Measurements from ENCODE around the gene ATP8B1. TPM values are rescaled to one million over a fixed set of nuclear protein-coding genes. Genes with fewer than 3 reads are reported as not detected.

Gene ATP8B1
- total and polyA plus RNA-seq, 9 of the 15 experiments (the other 6 are each of a cell fraction or from before 2014, with no cell fraction given), result 0.01 to 0.22 (median 0.03) TPM; not detected in 3

GRCh38 chr18:57659460-57660102, 143.5 kb downstream of the ATP8B1 start (continued):
- TF ChIP-seq CLOCK (CRISPR knock-in tag; IDR thresholded peaks at IDR 0.05; ENCODE audit: borderline replicate concordance) (no peak), HES1 (IDR thresholded peaks at IDR 0.05; ENCODE audit: low read depth) (peak; percentile 62; the same call in 1 of the 2 replicates), HDAC2 (IDR thresholded peaks at IDR 0.05) (peak; percentile 68; the same call in 1 of the 2 replicates), CREB5 (CRISPR knock-in tag; IDR thresholded peaks at IDR 0.05) (no peak), POLR2G (IDR thresholded peaks at IDR 0.05; ENCODE audit: low read depth, low read length) (no peak), NR3C1 (CRISPR knock-in tag; IDR thresholded peaks at IDR 0.05) (no peak), XRCC4 (IDR thresholded peaks at IDR 0.05; ENCODE audit: extremely low read depth, insufficient read depth, insufficient read length) (no peak), EP300 (IDR thresholded peaks at IDR 0.05; ENCODE audit: low read length) (peak; percentile 89), FOXK2 (conservative IDR thresholded peaks at IDR 0.05 in 1 of 2, IDR thresholded peaks at IDR 0.05 in 1 of 2; ENCODE audit: low read depth in 2 of 2) (peak; percentile 81 to 82), NCOR1 (IDR thresholded peaks at IDR 0.05) (peak; percentile 85), KAT7 (CRISPR knock-in tag; IDR thresholded peaks at IDR 0.05; ENCODE audit: borderline replicate concordance) (no peak), ZNF644 (tag; IDR thresholded peaks at IDR 0.05; ENCODE audit: low read depth) (peak; percentile 69; the same call in 1 of the 2 replicates), OTX1 (CRISPR knock-in tag; IDR thresholded peaks at IDR 0.05) (no peak), CHD1 (IDR thresholded peaks at IDR 0.05; ENCODE audit: low read length) (no peak), ILF3 (IDR thresholded peaks at IDR 0.05; ENCODE audit: borderline replicate concordance) (no peak), BRD9 (IDR thresholded peaks at IDR 0.05; ENCODE audit: low read depth, partially characterized antibody) (peak; percentile 32), THRB (CRISPR knock-in tag; conservative IDR thresholded peaks at IDR 0.05) (no peak), WHSC1 (IDR thresholded peaks at IDR 0.05; ENCODE audit: low read length) (no peak), RBM14 (IDR thresholded peaks at IDR 0.05; ENCODE audit: borderline replicate concordance, insufficient read depth, low read depth, low read length) (no peak), SNAPC5 (CRISPR knock-in tag; IDR thresholded peaks at IDR 0.05) (no peak), NBN (IDR thresholded peaks at IDR 0.05; ENCODE audit: low read depth) (peak; percentile 92), BRCA1 (IDR thresholded peaks at IDR 0.05) (no peak), BRCA1 (CRISPR knock-in tag; IDR thresholded peaks at IDR 0.05) (no peak), TBL1XR1 (IDR thresholded peaks at IDR 0.05; ENCODE audit: low read length in 2 of 2) (peak in 1 of 2 experiments; percentile 88; a peak in 2 of 4 replicates)
